NCI-H748 (cell line): ENCODE data around the gene MZT2A.
"Not testable (repeated sequence)": the region's sequence is repeated elsewhere in the genome, so short reads cannot be mapped to it uniquely, and the experiment has no call there.

ENCODE experiments used
- DNase-seq: peaks from one replicate; lab custom pipeline; 2025; ENCODE audit not compliant: unreplicated experiment; lab: John Stamatoyannopoulos, UW

Gene MZT2A

GRCh38 chr2:131492418-131493198, 411 bp upstream of the MZT2A start:
- peak; percentile 95 for DNase-seq

GRCh38 chr2:131491469-131491836, 744 bp downstream of the MZT2A start:
- peak; percentile 15 for DNase-seq

GRCh38 chr2:131490616-131491468, 1.4 kb downstream of the MZT2A start:
- DNase-seq = peak; percentile 15

- DNase-seq = no peak
These were observed 3.6 kb downstream of the MZT2A start for GRCh38 chr2:131488306-131489205.

GRCh38 chr2:131486201-131486902, 5.8 kb downstream of the MZT2A start:
- DNase-seq = not testable (repeated sequence)

- DNase-seq = not testable (repeated sequence)
These were observed 7.2 kb downstream of the MZT2A start for GRCh38 chr2:131484906-131485460.

- DNase-seq = peak; percentile 2
These were observed 8.0 kb downstream of the MZT2A start for GRCh38 chr2:131483981-131484820.

GRCh38 chr2:131482506-131483155, 9.6 kb downstream of the MZT2A start:
- DNase-seq = not testable (repeated sequence)

GRCh38 chr2:131480351-131480750, 11.8 kb downstream of the MZT2A start:
- DNase-seq = not testable (repeated sequence)

GRCh38 chr2:131478850-131479461, 13.2 kb downstream of the MZT2A start:
- DNase-seq = not testable (repeated sequence)

GRCh38 chr2:131478074-131478849, 13.9 kb downstream of the MZT2A start:
- not testable (repeated sequence) for DNase-seq

GRCh38 chr2:131477227-131477626, 15.0 kb downstream of the MZT2A start:
- not testable (repeated sequence) for DNase-seq

- DNase-seq = not testable (repeated sequence)
These were observed 15.8 kb downstream of the MZT2A start for GRCh38 chr2:131476363-131476762.

- no peak for DNase-seq
These were observed 16.4 kb downstream of the MZT2A start, which contains the start of gene TUBA3D for GRCh38 chr2:131475831-131476230. Gene TUBA3D, plus strand, starts transcription at chr2:131476119. Its CDS starts 81 bp downstream, at chr2:131476200.

- not testable (repeated sequence) for DNase-seq
These were observed 18.9 kb downstream of the MZT2A start for GRCh38 chr2:131473266-131473665.

GRCh38 chr2:131471624-131472023, 20.6 kb downstream of the MZT2A start:
- DNase-seq = not testable (repeated sequence)

- DNase-seq = not testable (repeated sequence)
These were observed 21.3 kb downstream of the MZT2A start for GRCh38 chr2:131470944-131471343.
